K562 (cell line): ENCODE measurements around the gene PRDM16. TPM values are rescaled to one million over a fixed set of nuclear protein-coding genes. Genes with fewer than 3 reads are reported as not detected.

Experiments
- ATAC-seq: fragments of 200-7000 bp; cut with Tn5 transposase; 3 replicates; pipeline ENCODE4 v1.9.1; 2020; ENCODE audit warnings: moderate library complexity
- BruUV-seq: library from RNA; stranded (reverse); fragments of 400-500 nt; replicated peaks from 2 replicates; lab custom pipeline; 2021; lab: Mats Ljungman, UMichigan
- CTCF ChIA-PET: fragments of 300-600 bp; formaldehyde crosslinking; extraction: SDS; loops from one replicate; lab custom pipeline; 2021; ENCODE audit warnings: low intra/inter-chr PET ratio; lab: Yijun Ruan, JAX
- POLR2A ChIA-PET: fragments of 300-600, 350-650 bp; sonication (Branson Sonifier 250); formaldehyde crosslinking; extraction: SDS; loops from one replicate; lab custom pipeline; 2021; ENCODE audit warnings: antibody characterized with exemption, inconsistent platforms; lab: Yijun Ruan, JAX
- DNase-seq, 4 experiments: peaks; one replicate each; pipeline versions ENCODE4 v3.0.0 to v3.0.0-alpha.2; 2011 to 2018; ENCODE audit warnings: low spot score in 3 of 4, mixed read lengths in 3 of 4; ENCODE audit errors: extremely low read depth in 1 of 4
- FAIRE-seq: peaks from 2 replicates; lab custom pipeline; 2011; peaks lifted over from hg19 to GRCh38; lab: Jason Lieb, UNC
- H2AFZ ChIP-seq: 2 replicates; pipeline ENCODE4 v1.6.0; 2011; ENCODE audit warnings: low read depth, low read length, control low read depth, inconsistent platforms
- H3K27ac ChIP-seq: fragments of 200-600 bp; 3 replicates; pipeline ENCODE4 v1.8.0; 2011; ENCODE audit warnings: low read depth, mild to moderate bottlenecking, control low read depth, inconsistent platforms, low read length, moderate library complexity, mixed read lengths; ENCODE audit errors: extremely low read depth
- H3K27me3 ChIP-seq, 2 experiments: fragments of 300-600 bp in 1 of 2; 2 replicates in 1 of 2; 3 replicates in 1 of 2; pipeline versions ENCODE4 v1.6.0 to v1.8.0; 2011; ENCODE audit warnings: inconsistent platforms in 2 of 2, low read length in 2 of 2, mild to moderate bottlenecking in 1 of 2, mixed read lengths in 1 of 2, moderate library complexity in 1 of 2; ENCODE audit not compliant: control insufficient read depth in 2 of 2, insufficient read depth in 2 of 2
- H3K36me3 ChIP-seq: fragments of 300-600 bp; 3 replicates; pipeline ENCODE4 v1.8.0; 2011; ENCODE audit warnings: mild to moderate bottlenecking, low read length, inconsistent platforms; ENCODE audit not compliant: control insufficient read depth, insufficient read depth
- H3K4me1 ChIP-seq, 2 experiments: fragments of 200-600 bp in 1 of 2; replicated peaks in 1 of 2; 2 replicates in 1 of 2; 3 replicates in 1 of 2; pipeline versions ENCODE4 v1.5.1 to v1.8.0; 2011; ENCODE audit warnings: inconsistent platforms in 2 of 2, low read length in 2 of 2, mild to moderate bottlenecking in 1 of 2, mixed read lengths in 1 of 2, moderate library complexity in 1 of 2; ENCODE audit not compliant: control insufficient read depth in 2 of 2, insufficient read depth in 2 of 2
- H3K4me2 ChIP-seq: 2 replicates; pipeline ENCODE4 v1.6.1; 2011; ENCODE audit warnings: low read length, control low read depth, inconsistent platforms, mixed read lengths; ENCODE audit not compliant: insufficient read depth
- H3K4me3 ChIP-seq: fragments of 200-600 bp; sonication (generic), shearing (Covaris generic); 2 replicates; pipeline ENCODE4 v1.5.1; 2016; ENCODE audit warnings: control low read depth, inconsistent platforms
- H3K79me2 ChIP-seq: fragments of 200-600 bp; 3 replicates; pipeline ENCODE4 v1.8.0; 2011; ENCODE audit warnings: low read length, inconsistent platforms; ENCODE audit not compliant: control insufficient read depth, insufficient read depth
- H3K9ac ChIP-seq, 2 experiments: 2 replicates each; pipeline versions ENCODE4 v1.6.0 to v1.6.1; 2011; ENCODE audit warnings: low read depth in 2 of 2, low read length in 2 of 2, control low read depth in 1 of 2, inconsistent platforms in 1 of 2, mild to moderate bottlenecking in 1 of 2, mixed read lengths in 1 of 2; ENCODE audit not compliant: insufficient read depth in 1 of 2
- H3K9me1 ChIP-seq: one replicate; pipeline ENCODE4 v1.6.0; 2011; ENCODE audit warnings: inconsistent platforms, mild to moderate bottlenecking, low read length, moderate library complexity; ENCODE audit not compliant: control insufficient read depth, insufficient read depth
- H3K9me3 ChIP-seq: replicated peaks from 2 replicates; pipeline ENCODE4 v1.5.1; 2011; ENCODE audit warnings: low read depth, low read length, inconsistent platforms; ENCODE audit not compliant: control insufficient read depth, insufficient read depth
- H4K20me1 ChIP-seq: replicated peaks from 2 replicates; pipeline ENCODE4 v1.6.1; 2011; ENCODE audit warnings: low read length, inconsistent platforms, mixed read lengths; ENCODE audit not compliant: control insufficient read depth, insufficient read depth
- ELF1 ChIP-seq: fragments of 200-800 bp; sonication (Bioruptor generic); IDR thresholded peaks from 2 replicates; pipeline ENCODE4 v1.6.1; 2016; ENCODE audit warnings: missing genetic modification characterization, missing compliant biosample characterization
- ESRRA ChIP-seq: fragments of 450-650 bp; IDR thresholded peaks from 2 replicates; pipeline ENCODE4 v1.6.1; 2014; ENCODE audit warnings: low read depth, mild to moderate bottlenecking, moderate library complexity, borderline replicate concordance
- KLF16 ChIP-seq: IDR thresholded peaks from 2 replicates; pipeline ENCODE4 v1.6.1; 2016; ENCODE audit warnings: antibody characterized with exemption
- NR2C2 ChIP-seq, 2 experiments: fragments of 200-800 bp in 1 of 2; sonication (Bioruptor generic) in 1 of 2; sonication (generic) in 1 of 2; formaldehyde crosslinking in 1 of 2; IDR thresholded peaks; 2 replicates each; pipeline versions ENCODE4 v1.6.1 to v1.8.0; 2016 to 2022; ENCODE audit warnings: mild to moderate bottlenecking in 1 of 2, missing compliant biosample characterization in 1 of 2, missing genetic modification characterization in 1 of 2, missing genetic modification reagents in 1 of 2
- PTTG1 ChIP-seq: fragments of 450-650 bp; IDR thresholded peaks from 2 replicates; pipeline ENCODE4 v1.6.1; 2016; ENCODE audit warnings: low read depth, mild to moderate bottlenecking, missing genetic modification characterization, missing compliant biosample characterization
- SIRT6 ChIP-seq: IDR thresholded peaks from one replicate; pipeline ENCODE4 v1.6.1; 2012; ENCODE audit warnings: low read depth, mild to moderate bottlenecking, control low read depth, inconsistent platforms, low read length, moderate library complexity
- SPI1 ChIP-seq: IDR thresholded peaks from 2 replicates; pipeline ENCODE4 v1.6.1; 2011; ENCODE audit warnings: low read depth, low read length, control low read depth, borderline replicate concordance
- SRSF7 ChIP-seq: fragments of 200-400 bp; formaldehyde crosslinking; optimal IDR thresholded peaks from 2 replicates; pipeline ENCODE3; 2017; ENCODE audit warnings: mild to moderate bottlenecking, low read depth, low read length
- TAF9B ChIP-seq: fragments of 450-650 bp; IDR thresholded peaks from 2 replicates; pipeline ENCODE4 v1.6.1; 2018; ENCODE audit warnings: mild to moderate bottlenecking; ENCODE audit not compliant: partially characterized antibody
- TCF7 ChIP-seq: sonication (generic); IDR thresholded peaks from 2 replicates; pipeline ENCODE4 v1.6.1; 2016; ENCODE audit warnings: antibody characterized with exemption, borderline replicate concordance
- YY1 ChIP-seq, 3 experiments: IDR thresholded peaks; 2 replicates each; pipeline ENCODE4 v1.6.1; 2011; ENCODE audit warnings: low read length in 2 of 3, mild to moderate bottlenecking in 2 of 3, moderate library complexity in 2 of 3, borderline replicate concordance in 1 of 3, control low read depth in 1 of 3, low read depth in 1 of 3; ENCODE audit not compliant: insufficient read depth in 3 of 3, insufficient replicate concordance in 2 of 3, control insufficient read depth in 1 of 3, insufficient read length in 1 of 3; ENCODE audit errors: extremely low read depth in 1 of 3
- ZFP1 ChIP-seq: fragments of 450-650 bp; formaldehyde crosslinking; IDR thresholded peaks from 2 replicates; pipeline ENCODE4 v1.4.0; 2020; ENCODE audit warnings: mild to moderate bottlenecking, mixed read lengths
- ZKSCAN8 ChIP-seq: fragments of 200-800 bp; sonication (Bioruptor generic); IDR thresholded peaks from 2 replicates; pipeline ENCODE4 v1.6.1; 2016; ENCODE audit warnings: missing genetic modification characterization, missing compliant biosample characterization
- ZSCAN32 ChIP-seq: fragments of 450-650 bp; formaldehyde crosslinking; IDR thresholded peaks from 2 replicates; pipeline ENCODE4 v1.4.0; 2020; ENCODE audit warnings: mild to moderate bottlenecking, moderate library complexity
- WGBS: fragments of 100-300 bp; shearing (Covaris generic); methylation state at CpG from one replicate; pipeline ENCODE4 v1.1.6; 2016; ENCODE audit warnings: low coverage, mixed read lengths; ENCODE audit not compliant: insufficient coverage; ENCODE audit errors: missing lambda C conversion rate; 5-methylcytosine and 5-hydroxymethylcytosine counted together
- in situ Hi-C: fragments of 300-500 bp; cut with MboI; formaldehyde crosslinking; loops from 4 replicates; pipeline ENCODE4 v1.15.0; 2018; ENCODE audit warnings: inconsistent platforms, mixed read lengths
- intact Hi-C: fragments of 100-400 bp; cut with micrococcal nuclease; formaldehyde crosslinking; loops from 2 replicates; pipeline ENCODE4 v1.14.2; 2022
- polyA plus RNA-seq, 8 experiments: library from polyadenylated mRNA; depleted of rRNA in 4 of 8; stranded (reverse) in 5 of 8; unstranded in 3 of 8; fragments of >200 nt; fragmentation: Nextera tagmentation in 2 of 8; fragmentation: Illumina TruSeq in 1 of 8; extraction: Ambion mirVana in 2 of 8; extraction: Trizol in 1 of 8; gene quantifications; 2 replicates each; pipeline versions ENCODE4 v1.2.1 to v1.2.3, GENCODE V29; 2011 to 2014; ENCODE audit warnings: inconsistent platforms in 1 of 8, missing spikeins in 1 of 8
- total RNA-seq, 7 experiments: library from RNA; depleted of rRNA in 6 of 7; stranded (reverse); fragments of >200 nt in 6 of 7; fragmentation: Illumina TruSeq in 2 of 7; extraction: Trizol in 2 of 7; gene quantifications; 2 replicates each; pipeline versions ENCODE4 v1.2.1 to v1.2.3, GENCODE V29; 2011 to 2021; ENCODE audit warnings: low replicate concordance in 1 of 7
- TF ChIP-seq, protein P1 (sequence below): fragments of 200-800 bp; sonication (Bioruptor generic); IDR thresholded peaks from 2 replicates; pipeline ENCODE4 v1.6.1; 2017; ENCODE audit warnings: missing genetic modification characterization, missing compliant biosample characterization
- TF ChIP-seq, protein P2 (sequence below): conservative IDR thresholded peaks from 2 replicates; pipeline ENCODE4 v1.6.1; 2011; ENCODE audit warnings: low read depth, mild to moderate bottlenecking, low read length; ENCODE audit not compliant: control insufficient read depth

PRDM16 gene
- total and polyA plus RNA-seq, 9 of the 15 experiments (the other 6 are each of a cell fraction or from before 2014, with no cell fraction given), result 0.10 to 0.27 TPM; not detected in 7

DNA sequence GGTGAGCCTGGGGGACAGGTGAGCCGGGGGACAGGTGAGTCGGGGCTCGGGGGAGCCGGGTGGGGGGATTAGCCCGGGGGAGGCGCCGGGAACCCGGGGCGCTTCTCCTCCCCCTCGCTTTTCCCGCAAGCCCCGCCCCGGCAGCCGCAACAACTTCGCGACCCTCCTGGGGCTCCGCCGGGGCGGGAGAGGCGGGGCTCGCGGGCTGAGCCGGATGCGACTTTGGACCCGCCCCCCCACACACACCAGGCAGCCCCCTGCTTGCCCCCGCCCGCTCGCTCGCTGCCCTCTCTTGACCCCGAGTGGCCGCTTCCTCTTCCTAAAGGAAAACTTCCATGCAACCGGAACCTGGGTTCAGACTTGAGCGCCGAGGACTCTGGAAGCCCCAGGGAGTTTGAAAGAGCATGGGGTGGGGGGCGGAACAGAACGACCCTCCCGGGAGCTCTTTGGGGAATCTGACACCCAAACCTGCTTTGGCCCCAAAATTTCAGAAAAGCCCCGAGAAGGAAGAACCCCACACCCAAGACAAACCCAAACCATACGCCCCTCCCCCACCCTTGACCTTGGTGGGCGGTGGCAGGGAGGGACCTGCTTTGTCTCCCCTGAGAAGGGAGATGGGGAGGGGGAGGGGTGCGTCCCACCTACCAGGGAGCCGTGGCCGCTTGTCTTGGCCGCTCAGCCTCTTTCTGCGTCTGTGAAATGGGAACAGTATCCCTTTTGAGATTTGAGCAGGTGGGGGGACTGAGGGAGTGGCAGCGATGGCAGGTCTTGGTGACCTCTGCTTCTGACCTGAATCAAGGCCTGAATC is 386.0 kb downstream of the PRDM16 start:
- peaks cover 34% of the 10 kb centered on the region for H4K20me1 ChIP-seq
- FAIRE-seq (no peak), ATAC-seq (peak; percentile 4; the same call in 2 of the 3 replicates), DNase-seq (peak; percentile 39 to 82 (median 64))
- no TSS peak for BruUV-seq
- no peaks in the 10 kb centered on the region for H3K9me3 ChIP-seq
- 3% methylated on average over 23 of the region's 46 CpGs for WGBS
- H2AFZ ChIP-seq, result 0 out of 2 replicates have a peak overlapping the region, but pooled peaks have one; percentile 57
- ChIA-PET CTCF (interaction anchor here (0.8 to 4.1 kb wide), 4 partner anchors 17 to 168 kb away, joined by 3 to 91 read pairs (median 14); no protein-coding TSS in a partner anchor), POLR2A (interaction anchor here (0.6 kb wide), 1 partner anchor 112 kb away, joined by 3 read pairs; no protein-coding TSS in a partner anchor)
- peak overlapping the region; percentile 38 for H3K4me3 ChIP-seq
- H3K9me1 ChIP-seq, result no peaks in the 10 kb centered on the region
- intact Hi-C loops (no loop called here), in situ Hi-C loops (no loop called here)
- peak overlapping the region in 1 of 2 experiments; percentile 72; a peak in 2 of 4 replicates for H3K9ac ChIP-seq
- H3K27ac ChIP-seq, result no peak overlapping the region
- peak overlapping the region; percentile 37; the same call in 1 of the 2 replicates for H3K4me2 ChIP-seq
- H3K36me3 ChIP-seq, result no peaks in the 10 kb centered on the region
- no peaks in the 10 kb centered on the region for H3K79me2 ChIP-seq
- peaks cover 16 to 46% of the 10 kb centered on the region in 2 experiments; a peak in 4 of 5 replicates for H3K27me3 ChIP-seq
- peaks cover 0 to 39% of the 10 kb centered on the region in 2 experiments; a peak in 3 of 5 replicates for H3K4me1 ChIP-seq
- TF ChIP-seq SRSF7 (no peak), ZSCAN32 (CRISPR knock-in tag) (no peak), TCF7 (no peak), SIRT6 (no peak), SPI1 (peak; percentile 64; the same call in 1 of the 2 replicates), TAF9B (no peak), YY1 (IDR thresholded peaks at IDR 0.05; ENCODE audit: borderline replicate concordance in 1 of 3, control insufficient read depth in 1 of 3, extremely low read depth in 1 of 3, insufficient read depth in 3 of 3, insufficient read length in 1 of 3, insufficient replicate concordance in 2 of 3, low read depth in 1 of 3, low read length in 2 of 3) (no peak), ELF1 (tag) (0 out of 2 replicates have a peak, but pooled peaks have one; percentile 15), ZFP1 (CRISPR knock-in tag) (no peak), NR2C2 (CRISPR knock-in tag; IDR thresholded peaks at IDR 0.05) (no peak), NR2C2 (tag; IDR thresholded peaks at IDR 0.05) (peak; percentile 61), KLF16 (no peak), PTTG1 (no peak), ZKSCAN8 (CRISPR knock-in tag) (no peak), ESRRA (peak; percentile 55; the same call in 1 of the 2 replicates)
- TF ChIP-seq, protein P1, sequence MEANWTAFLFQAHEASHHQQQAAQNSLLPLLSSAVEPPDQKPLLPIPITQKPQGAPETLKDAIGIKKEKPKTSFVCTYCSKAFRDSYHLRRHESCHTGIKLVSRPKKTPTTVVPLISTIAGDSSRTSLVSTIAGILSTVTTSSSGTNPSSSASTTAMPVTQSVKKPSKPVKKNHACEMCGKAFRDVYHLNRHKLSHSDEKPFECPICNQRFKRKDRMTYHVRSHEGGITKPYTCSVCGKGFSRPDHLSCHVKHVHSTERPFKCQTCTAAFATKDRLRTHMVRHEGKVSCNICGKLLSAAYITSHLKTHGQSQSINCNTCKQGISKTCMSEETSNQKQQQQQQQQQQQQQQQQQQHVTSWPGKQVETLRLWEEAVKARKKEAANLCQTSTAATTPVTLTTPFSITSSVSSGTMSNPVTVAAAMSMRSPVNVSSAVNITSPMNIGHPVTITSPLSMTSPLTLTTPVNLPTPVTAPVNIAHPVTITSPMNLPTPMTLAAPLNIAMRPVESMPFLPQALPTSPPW (CRISPR knock-in tag), result peak; percentile 61
- TF ChIP-seq, protein P2, sequence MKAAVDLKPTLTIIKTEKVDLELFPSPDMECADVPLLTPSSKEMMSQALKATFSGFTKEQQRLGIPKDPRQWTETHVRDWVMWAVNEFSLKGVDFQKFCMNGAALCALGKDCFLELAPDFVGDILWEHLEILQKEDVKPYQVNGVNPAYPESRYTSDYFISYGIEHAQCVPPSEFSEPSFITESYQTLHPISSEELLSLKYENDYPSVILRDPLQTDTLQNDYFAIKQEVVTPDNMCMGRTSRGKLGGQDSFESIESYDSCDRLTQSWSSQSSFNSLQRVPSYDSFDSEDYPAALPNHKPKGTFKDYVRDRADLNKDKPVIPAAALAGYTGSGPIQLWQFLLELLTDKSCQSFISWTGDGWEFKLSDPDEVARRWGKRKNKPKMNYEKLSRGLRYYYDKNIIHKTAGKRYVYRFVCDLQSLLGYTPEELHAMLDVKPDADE, result no peak
